Upper lobe of left lung (tissue), 6 donors: Measurements from ENCODE around the gene KLF16. TPM values are rescaled to one million over a fixed set of nuclear protein-coding genes. Genes with fewer than 3 reads are reported as not detected.
A peak's percentile ranks its signal among the peaks of the same experiment; 100 is the strongest.

Experiments used
- ATAC-seq, 2 donors: fragments of 200-7000 bp; cut with Tn5 transposase; one replicate each; pipeline ENCODE4 v1.9.1; 2022; ENCODE audit warnings: mild to moderate bottlenecking in 2 of 2, moderate library complexity in 2 of 2; ENCODE audit not compliant: low FRiP score in 2 of 2
- DNase-seq, 2 donors: peaks; one replicate each; pipeline ENCODE4 v3.0.0-alpha.2; 2019 to 2020
- H3K27ac ChIP-seq, 4 donors: fragments of 200-600 bp; sonication (generic); one replicate each; pipeline ENCODE4 v1.5.1; 2016 to 2019
- H3K27me3 ChIP-seq, 4 donors: fragments of 200-600 bp; sonication (generic); one replicate each; pipeline ENCODE4 v1.5.1; 2017 to 2019
- H3K36me3 ChIP-seq, 4 donors: fragments of 200-600 bp; sonication (generic); one replicate each; pipeline ENCODE4 v1.5.1; 2016 to 2019
- H3K4me1 ChIP-seq, 4 donors: fragments of 200-600 bp; sonication (generic); one replicate each; pipeline ENCODE4 v1.5.1; 2018 to 2019
- H3K4me3 ChIP-seq, 4 donors: fragments of 200-600 bp; sonication (generic); one replicate each; pipeline ENCODE4 v1.5.1; 2017 to 2019; ENCODE audit warnings: mild to moderate bottlenecking in 2 of 4, moderate library complexity in 1 of 4
- H3K9me3 ChIP-seq, 4 donors: fragments of 200-600 bp; sonication (generic); one replicate each; pipeline ENCODE4 v1.5.1; 2018 to 2019
- CTCF ChIP-seq, 6 experiments: fragments of 450-650 bp in 4 of 6; fragments of 200-600 bp in 2 of 6; sonication (generic) in 2 of 6; IDR thresholded peaks; one replicate each; pipeline ENCODE4 v1.5.1; 2016 to 2019; ENCODE audit warnings: antibody characterized with exemption in 6 of 6
- EP300 ChIP-seq, 4 donors: sonication (generic); formaldehyde crosslinking; IDR thresholded peaks; one replicate each; pipeline ENCODE4 v1.5.1; 2017; ENCODE audit warnings: antibody characterized with exemption in 4 of 4, control low read depth in 2 of 4
- POLR2A ChIP-seq, 4 donors: fragments of 450-650 bp; IDR thresholded peaks; one replicate each; pipeline ENCODE4 v1.5.1; 2016 to 2017; ENCODE audit warnings: antibody characterized with exemption in 4 of 4, mild to moderate bottlenecking in 2 of 4
- POLR2AphosphoS5 ChIP-seq, 2 donors: sonication (generic); formaldehyde crosslinking; IDR thresholded peaks; one replicate each; pipeline ENCODE4 v1.5.1; 2017; ENCODE audit warnings: antibody characterized with exemption in 2 of 2
- WGBS, 2 donors: methylation state at CpG; one replicate each; pipeline ENCODE4 v1.1.5; 2017 to 2018; 5-methylcytosine and 5-hydroxymethylcytosine counted together
- total RNA-seq, 6 donors: library from RNA; depleted of rRNA in 4 of 6; stranded (reverse); fragments of >200 nt in 4 of 6; gene quantifications; one replicate each; pipeline versions ENCODE4 v1.1.0 to v1.2.1, GENCODE V29; 2016 to 2021
- donor health status: DM: no; HTN: no; CAD: no; lungs with moderate emphysema.
- donor health status: DM: no; HTN: yes; CAD: no; lungs with severe emphysema.

The KLF16 gene
- total RNA-seq, 6 donors from 2014 or later = 6.9 to 39.9 (median 16.4) TPM

GRCh38 chr19:1910177-1910576, 46.8 kb upstream of the KLF16 start:
- DNase-seq = peak in 1 of 2 donors; percentile 80
- TF ChIP-seq CTCF (IDR thresholded peaks at IDR 0.05) = no peak
- no peak for TF ChIP-seq EP300 (IDR thresholded peaks at IDR 0.05)
- TF ChIP-seq POLR2A (IDR thresholded peaks at IDR 0.05) = no peak
- TF ChIP-seq POLR2AphosphoS5 (IDR thresholded peaks at IDR 0.05) = no peak
- no peak overlapping the region for H3K4me3 ChIP-seq
- H3K27ac ChIP-seq = peak overlapping the region; percentile 24 to 48 (median 40)
- H3K36me3 ChIP-seq = peaks cover 12 to 32% (median 25%) of the 10 kb centered on the region in 4 donors
- H3K27me3 ChIP-seq = no peaks in the 10 kb centered on the region
- WGBS, 2 donors = 91 to 96% methylated on average over 4 to 10 of the region's 10 CpGs
- no peak for ATAC-seq
- peaks cover 28 to 47% (median 40%) of the 10 kb centered on the region in 4 donors for H3K4me1 ChIP-seq
- no peaks in the 10 kb centered on the region for H3K9me3 ChIP-seq

GRCh38 chr19:1909761-1910080, 46.3 kb upstream of the KLF16 start:
- Histone ChIP-seq H3K9me3 (no peaks in the 10 kb centered on the region), H3K4me3 (no peak overlapping the region), H3K27me3 (no peaks in the 10 kb centered on the region), H3K4me1 (peaks cover 30 to 50% (median 43%) of the 10 kb centered on the region in 4 donors), H3K27ac (peak overlapping the region; percentile 24 to 48 (median 40)), H3K36me3 (peaks cover 12 to 28% (median 24%) of the 10 kb centered on the region in 4 donors)
- 48% methylated on average over 5 of the region's 10 CpGs; no CpG with 5 or more reads in 1 of the 2 donors for WGBS, 2 donors
- TF ChIP-seq CTCF (IDR thresholded peaks at IDR 0.05) (no peak), POLR2A (IDR thresholded peaks at IDR 0.05) (no peak), EP300 (IDR thresholded peaks at IDR 0.05) (no peak), POLR2AphosphoS5 (IDR thresholded peaks at IDR 0.05) (no peak)
- ATAC-seq (no peak), DNase-seq (no peak)

GRCh38 chr19:1908364-1908678, 44.9 kb upstream of the KLF16 start:
- Histone ChIP-seq H3K4me3 (peak overlapping the region in 3 of 4 donors; percentile 7 to 26 (median 24)), H3K9me3 (no peaks in the 10 kb centered on the region), H3K4me1 (peaks cover 39 to 63% (median 53%) of the 10 kb centered on the region in 4 donors), H3K36me3 (peaks cover 12 to 16% (median 16%) of the 10 kb centered on the region in 4 donors), H3K27ac (peak overlapping the region; percentile 55 to 74 (median 68)), H3K27me3 (no peaks in the 10 kb centered on the region)
- no peak for DNase-seq
- WGBS, 2 donors = 86 to 89% methylated on average over 5 to 13 of the region's 13 CpGs
- TF ChIP-seq POLR2AphosphoS5 (IDR thresholded peaks at IDR 0.05) (no peak), EP300 (IDR thresholded peaks at IDR 0.05) (no peak), CTCF (IDR thresholded peaks at IDR 0.05) (no peak), POLR2A (IDR thresholded peaks at IDR 0.05) (no peak)
- no peak for ATAC-seq

- TF ChIP-seq POLR2A (IDR thresholded peaks at IDR 0.05) (no peak), POLR2AphosphoS5 (IDR thresholded peaks at IDR 0.05) (no peak), CTCF (IDR thresholded peaks at IDR 0.05) (no peak)
- Histone ChIP-seq H3K4me3 (peak overlapping the region in 3 of 4 donors; percentile 7 to 26 (median 24)), H3K9me3 (no peaks in the 10 kb centered on the region), H3K27ac (peak overlapping the region; percentile 55 to 74 (median 68)), H3K4me1 (peaks cover 39 to 63% (median 53%) of the 10 kb centered on the region in 4 donors), H3K36me3 (peaks cover 7 to 11% (median 10%) of the 10 kb centered on the region in 4 donors), H3K27me3 (no peaks in the 10 kb centered on the region)
- WGBS, 2 donors = 75 to 81% methylated on average over 11 to 39 of the region's 43 CpGs
- DNase-seq (peak; percentile 58 to 86), ATAC-seq (no peak)
Observed at GRCh38 chr19:1907563-1908363, 44.4 kb upstream of the KLF16 start.
